ENCODE data around the gene ATF3.

Gene ATF3

DNA sequence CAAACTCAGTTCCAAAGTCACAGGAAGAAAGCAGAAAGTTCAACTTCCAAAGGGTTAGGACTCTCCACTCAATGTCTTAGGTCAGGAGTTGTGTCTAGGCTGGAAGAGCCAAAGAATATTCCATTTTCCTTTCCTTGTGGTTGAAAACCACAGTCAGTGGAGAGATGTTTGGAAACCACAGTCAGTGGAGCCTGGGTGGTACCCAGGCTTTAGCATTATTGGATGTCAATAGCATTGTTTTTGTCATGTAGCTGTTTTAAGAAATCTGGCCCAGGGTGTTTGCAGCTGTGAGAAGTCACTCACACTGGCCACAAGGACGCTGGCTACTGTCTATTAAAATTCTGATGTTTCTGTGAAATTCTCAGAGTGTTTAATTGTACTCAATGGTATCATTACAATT is 11.7 kb downstream of the ATF3 start:
- DNase-seq (ENCODE audit: low read depth in 2 of 2): no peak
- H3K4me3 ChIP-seq (replicated peaks in 1 of 2; ENCODE audit: low read depth in 2 of 2, low read length in 2 of 2): no peak overlapping the region
- no peak for TF ChIP-seq CTCF (IDR thresholded peaks at IDR 0.05; ENCODE audit: low read depth, low read length)

DNA sequence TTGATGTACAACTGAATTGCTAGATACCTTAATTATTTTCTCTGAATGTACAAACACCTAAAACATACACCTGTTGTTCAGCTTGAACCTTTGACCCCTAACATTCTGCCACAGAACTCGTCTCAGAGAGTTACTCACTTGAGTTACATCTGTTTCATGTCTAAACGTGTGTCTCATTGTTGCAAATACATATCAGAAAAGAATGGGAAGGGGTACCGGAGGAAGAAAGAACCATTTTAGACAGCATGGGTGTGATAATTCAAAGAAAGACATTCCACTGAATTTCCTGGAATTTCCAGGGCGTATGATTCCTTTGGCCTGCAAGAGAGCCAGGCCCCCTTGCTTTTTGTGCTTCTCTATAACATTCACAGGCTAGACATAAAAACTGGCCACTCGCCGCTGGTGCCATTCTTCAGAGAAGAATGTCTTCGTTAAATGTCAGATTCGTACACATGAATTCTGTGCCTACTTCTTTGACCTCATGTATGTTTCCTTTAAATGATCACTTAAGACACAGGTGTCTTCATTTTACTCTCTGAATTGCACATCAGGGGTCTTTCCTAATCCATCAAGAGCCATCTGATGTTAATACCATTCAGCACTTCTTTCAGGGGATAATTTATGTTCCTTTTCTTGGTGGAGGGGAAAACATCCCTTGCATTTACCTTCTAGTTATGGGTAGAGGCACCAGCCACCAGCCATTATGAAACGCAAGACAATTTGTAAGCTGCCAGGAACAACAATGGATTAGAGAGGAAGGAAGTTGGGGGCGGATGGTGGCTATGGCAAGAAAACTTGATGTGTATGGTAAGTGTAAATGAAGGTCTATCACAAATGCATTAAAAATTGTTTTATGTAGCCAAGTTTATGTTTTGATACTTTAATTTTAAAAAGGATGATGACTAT is 12.7 kb downstream of the ATF3 start:
- no peak overlapping the region for H3K4me3 ChIP-seq (replicated peaks in 1 of 2; ENCODE audit: low read depth in 2 of 2, low read length in 2 of 2)
- TF ChIP-seq CTCF (IDR thresholded peaks at IDR 0.05; ENCODE audit: low read depth, low read length): no peak
- DNase-seq (ENCODE audit: low read depth in 2 of 2): no peak

DNA sequence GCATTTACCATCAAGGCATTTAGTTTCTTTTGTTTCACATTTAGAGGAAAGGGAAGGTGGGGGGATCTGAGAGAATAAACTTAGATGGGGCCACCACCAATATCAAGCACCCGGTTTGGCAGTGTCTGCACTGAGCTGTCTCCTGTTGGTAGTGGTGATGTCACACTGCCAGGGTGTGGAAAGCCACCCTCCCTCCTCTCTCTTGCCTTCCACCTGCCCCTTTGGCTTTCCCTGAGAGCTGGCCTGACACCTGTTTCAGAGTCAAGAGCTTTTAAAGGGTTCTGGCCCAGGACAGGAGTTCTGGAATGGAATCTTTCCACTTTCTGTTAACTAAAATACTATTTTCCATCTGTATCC is 13.4 kb downstream of the ATF3 start:
- no peak for DNase-seq (ENCODE audit: low read depth in 2 of 2)
- TF ChIP-seq CTCF (IDR thresholded peaks at IDR 0.05; ENCODE audit: low read depth, low read length): no peak
- no peak overlapping the region for H3K4me3 ChIP-seq (replicated peaks in 1 of 2; ENCODE audit: low read depth in 2 of 2, low read length in 2 of 2)

DNA sequence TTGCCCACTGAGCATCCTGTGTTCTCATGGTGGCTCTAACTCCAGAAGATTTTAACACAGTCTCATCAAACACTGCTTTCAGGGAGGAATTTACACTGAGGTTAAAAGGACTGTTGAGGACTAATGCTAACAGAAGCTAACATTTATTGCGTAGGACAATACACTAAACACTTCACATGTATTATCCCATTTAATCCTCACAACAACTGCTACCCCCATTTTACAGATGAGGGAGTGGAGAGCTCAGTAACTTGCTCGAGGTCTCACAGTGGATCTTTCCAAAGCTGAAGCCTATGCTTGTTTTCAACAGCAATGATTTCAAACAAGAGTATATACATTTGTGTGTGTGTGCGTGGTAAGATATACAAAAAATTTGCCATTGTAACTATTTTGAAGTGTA is 13.9 kb downstream of the ATF3 start:
- no peak for DNase-seq (ENCODE audit: low read depth in 2 of 2)
- no peak for TF ChIP-seq CTCF (IDR thresholded peaks at IDR 0.05; ENCODE audit: low read depth, low read length)
- H3K4me3 ChIP-seq (replicated peaks in 1 of 2; ENCODE audit: low read depth in 2 of 2, low read length in 2 of 2): no peak overlapping the region

GRCh38 chr1:212622906-212623305 is 14.3 kb downstream of the ATF3 start:
- H3K4me3 ChIP-seq (replicated peaks in 1 of 2; ENCODE audit: low read depth in 2 of 2, low read length in 2 of 2): no peak overlapping the region
- DNase-seq (ENCODE audit: low read depth in 2 of 2): no peak
- no peak for TF ChIP-seq CTCF (IDR thresholded peaks at IDR 0.05; ENCODE audit: low read depth, low read length)

- no peak for TF ChIP-seq CTCF (IDR thresholded peaks at IDR 0.05; ENCODE audit: low read depth, low read length)
- no peak overlapping the region for H3K4me3 ChIP-seq (replicated peaks in 1 of 2; ENCODE audit: low read depth in 2 of 2, low read length in 2 of 2)
- DNase-seq (ENCODE audit: low read depth in 2 of 2): no peak
Measured at GRCh38 chr1:212623603-212624002, 15.0 kb downstream of the ATF3 start.

Data from cardiac fibroblast (primary cell).